ENCODE results near the gene NF1. TPM values are rescaled to one million over a fixed set of nuclear protein-coding genes. Genes with fewer than 3 reads are reported as not detected.

NF1 gene
- total RNA-seq, 4 donors from 2014 or later = 51.9 to 67.8 (median 66.3) TPM

DNA sequence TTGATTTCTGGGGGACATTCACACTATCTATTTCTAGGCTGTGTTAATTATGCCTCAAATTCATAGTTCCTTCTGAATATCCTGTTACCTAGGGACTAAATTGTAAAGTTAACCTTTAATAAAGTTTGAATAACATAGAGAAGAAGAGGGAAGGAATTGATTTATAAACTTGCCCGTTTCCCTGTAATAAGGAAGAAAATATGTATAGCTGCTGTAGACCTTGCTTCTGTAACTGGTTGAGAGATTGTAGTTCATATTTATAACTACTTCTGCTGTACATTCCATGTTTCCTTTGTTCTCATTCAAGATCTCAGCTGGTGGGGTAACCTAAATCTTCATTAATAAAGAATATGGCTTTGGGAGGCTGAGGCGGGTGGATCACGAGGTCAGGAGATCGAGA is 19.2 kb downstream of the NF1 start:
- TF ChIP-seq, protein P1, sequence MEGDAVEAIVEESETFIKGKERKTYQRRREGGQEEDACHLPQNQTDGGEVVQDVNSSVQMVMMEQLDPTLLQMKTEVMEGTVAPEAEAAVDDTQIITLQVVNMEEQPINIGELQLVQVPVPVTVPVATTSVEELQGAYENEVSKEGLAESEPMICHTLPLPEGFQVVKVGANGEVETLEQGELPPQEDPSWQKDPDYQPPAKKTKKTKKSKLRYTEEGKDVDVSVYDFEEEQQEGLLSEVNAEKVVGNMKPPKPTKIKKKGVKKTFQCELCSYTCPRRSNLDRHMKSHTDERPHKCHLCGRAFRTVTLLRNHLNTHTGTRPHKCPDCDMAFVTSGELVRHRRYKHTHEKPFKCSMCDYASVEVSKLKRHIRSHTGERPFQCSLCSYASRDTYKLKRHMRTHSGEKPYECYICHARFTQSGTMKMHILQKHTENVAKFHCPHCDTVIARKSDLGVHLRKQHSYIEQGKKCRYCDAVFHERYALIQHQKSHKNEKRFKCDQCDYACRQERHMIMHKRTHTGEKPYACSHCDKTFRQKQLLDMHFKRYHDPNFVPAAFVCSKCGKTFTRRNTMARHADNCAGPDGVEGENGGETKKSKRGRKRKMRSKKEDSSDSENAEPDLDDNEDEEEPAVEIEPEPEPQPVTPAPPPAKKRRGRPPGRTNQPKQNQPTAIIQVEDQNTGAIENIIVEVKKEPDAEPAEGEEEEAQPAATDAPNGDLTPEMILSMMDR (IDR thresholded peaks at IDR 0.05) = no peak
- DNase-seq (ENCODE audit: low spot score) (no peak), ATAC-seq (ENCODE audit: low FRiP score) (no peak)

DNA sequence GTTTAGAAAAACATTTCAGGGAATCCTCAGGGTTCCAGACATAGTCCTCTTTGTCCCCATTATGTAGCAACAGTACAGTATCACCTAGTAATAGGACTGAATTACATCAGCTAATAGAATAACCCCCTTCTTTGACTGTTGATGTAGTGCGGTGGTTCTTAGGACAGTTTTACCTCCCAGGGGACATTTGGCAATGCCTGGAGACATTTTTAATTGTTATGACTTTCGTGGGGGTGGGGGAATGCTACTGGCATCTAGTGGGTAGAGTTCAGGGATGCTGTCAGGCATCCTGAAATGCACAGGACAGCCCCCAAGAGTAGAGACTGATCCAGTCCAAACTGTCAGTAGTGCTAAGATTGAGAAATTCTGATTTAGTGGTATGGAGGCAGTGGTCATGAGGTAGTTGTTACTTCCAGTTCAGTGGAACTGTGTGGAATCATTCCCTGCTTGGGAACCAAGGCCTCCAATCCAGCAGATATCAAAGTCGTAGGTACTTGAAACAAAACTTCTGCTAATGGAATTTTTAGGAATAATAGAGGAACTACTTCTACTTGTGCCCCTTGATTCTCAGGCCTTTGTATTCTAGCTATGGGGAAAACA is 20.3 kb downstream of the NF1 start:
- TF ChIP-seq, protein P1 (IDR thresholded peaks at IDR 0.05) = no peak
- ATAC-seq (ENCODE audit: low FRiP score) (no peak), DNase-seq (ENCODE audit: low spot score) (no peak)

DNA sequence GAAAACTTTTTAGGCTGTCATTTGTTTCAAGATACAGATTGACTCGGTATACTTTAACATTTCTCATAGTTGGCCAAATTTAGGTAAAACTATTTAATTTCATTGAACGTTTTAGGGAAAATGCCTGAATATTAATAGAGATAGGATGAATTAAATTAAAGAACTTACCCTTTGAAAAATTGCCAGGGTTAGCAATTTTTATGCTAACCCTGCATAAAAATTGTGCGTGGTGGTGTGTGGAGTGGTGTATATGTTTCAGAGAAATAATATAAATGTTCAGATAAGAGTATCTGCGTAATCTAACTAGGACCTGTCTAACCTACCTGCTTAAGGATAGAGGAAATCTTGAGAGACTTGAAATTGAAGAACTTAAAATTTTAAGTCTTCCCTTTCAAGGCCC is 21.4 kb downstream of the NF1 start:
- TF ChIP-seq, protein P1 (IDR thresholded peaks at IDR 0.05) = no peak
- ATAC-seq (ENCODE audit: low FRiP score) = no peak
- no peak for DNase-seq (ENCODE audit: low spot score)

DNA sequence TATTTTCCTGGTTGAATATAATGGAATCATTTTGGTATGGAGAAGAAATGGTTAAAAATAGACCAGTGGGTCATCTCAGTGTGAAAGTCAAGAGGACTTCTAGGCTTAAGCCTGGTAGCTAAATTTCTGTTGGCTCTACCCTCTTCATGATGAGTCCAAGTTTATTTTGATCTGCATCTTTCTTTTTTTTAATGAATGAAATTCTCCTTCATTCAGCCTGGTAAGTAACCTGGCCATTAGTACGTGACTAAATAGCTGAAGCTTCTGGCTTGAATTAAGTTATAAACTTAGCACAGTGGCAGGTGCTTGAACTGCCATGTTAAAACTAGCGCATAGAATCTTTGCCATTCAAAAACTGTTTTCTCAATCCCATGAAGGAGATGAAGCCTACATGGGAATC is 28.0 kb downstream of the NF1 start:
- DNase-seq (ENCODE audit: low spot score) (no peak), ATAC-seq (ENCODE audit: low FRiP score) (no peak)
- TF ChIP-seq, protein P1 (IDR thresholded peaks at IDR 0.05) = no peak

DNA sequence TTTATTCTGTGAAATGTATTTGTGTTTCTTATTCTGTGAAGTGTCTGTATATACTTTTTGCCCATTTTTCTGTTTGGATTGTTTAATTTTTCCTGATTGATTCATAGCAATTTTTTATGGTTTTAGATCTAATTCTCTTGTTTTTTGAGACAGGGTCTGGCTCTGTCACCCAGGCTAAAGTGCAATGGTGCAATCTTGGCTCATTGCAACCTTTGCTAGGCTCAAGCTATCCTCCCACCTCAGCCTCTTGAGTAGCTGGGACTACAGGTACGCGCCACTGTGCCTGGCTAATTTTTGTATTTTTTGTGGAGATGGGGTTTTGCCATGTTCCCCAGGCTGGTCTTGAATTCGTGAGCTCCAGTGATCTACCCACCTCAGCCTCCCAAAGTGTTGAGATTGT is 31.5 kb downstream of the NF1 start:
- ATAC-seq (ENCODE audit: low FRiP score) (no peak), DNase-seq (ENCODE audit: low spot score) (no peak)
- TF ChIP-seq, protein P1 (IDR thresholded peaks at IDR 0.05) = no peak

DNA sequence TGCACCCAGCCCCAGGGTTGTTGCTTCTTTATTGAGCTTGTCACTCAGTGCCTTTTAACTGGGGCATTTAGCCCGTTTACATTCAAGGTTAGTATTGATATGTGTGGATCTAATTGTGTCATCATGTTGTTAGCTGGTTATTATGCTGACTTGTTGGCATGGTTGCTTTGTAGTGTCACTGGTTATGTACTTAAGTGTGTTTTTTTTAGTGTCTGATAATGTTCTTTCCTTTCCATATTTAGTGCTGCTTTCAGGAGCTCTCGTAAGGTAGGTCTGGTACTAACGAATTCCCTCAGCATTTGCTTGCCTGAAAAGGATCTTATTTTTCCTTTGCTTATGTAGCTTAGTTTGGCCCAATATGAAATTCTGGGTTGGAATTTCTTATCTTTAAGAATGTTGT is 33.5 kb downstream of the NF1 start:
- TF ChIP-seq, protein P1 (IDR thresholded peaks at IDR 0.05) = no peak
- ATAC-seq (ENCODE audit: low FRiP score) (no peak), DNase-seq (ENCODE audit: low spot score) (no peak)
